K562 (cell line): ENCODE results near the gene ZMYND19.

Experiments used
- CEBPB ChIP-seq: fragments of 450-650 bp; IDR thresholded peaks from 2 replicates; pipeline ENCODE4 v1.6.1; 2016; ENCODE audit warnings: missing genetic modification characterization, missing compliant biosample characterization
- CTCF ChIP-seq, 3 experiments: IDR thresholded peaks in 2 of 3; conservative IDR thresholded peaks in 1 of 3; 2 replicates each; pipeline ENCODE4 v1.5.1; 2011 to 2012; ENCODE audit warnings: low read length in 3 of 3, mild to moderate bottlenecking in 3 of 3, control low read depth in 2 of 3, improper control_type of control experiment in 1 of 3, inconsistent platforms in 1 of 3, low read depth in 1 of 3, mixed read lengths in 1 of 3, moderate library complexity in 1 of 3; ENCODE audit not compliant: insufficient read depth in 2 of 3
- EP300 ChIP-seq: IDR thresholded peaks from 2 replicates; pipeline ENCODE4 v1.6.1; 2012; ENCODE audit warnings: low read length, improper control_type of control experiment
- NFRKB ChIP-seq: fragments of 450-650 bp; IDR thresholded peaks from 2 replicates; pipeline ENCODE4 v1.6.1; 2016; ENCODE audit warnings: low read depth
- PCBP2 ChIP-seq: fragments of 200-400 bp; formaldehyde crosslinking; IDR thresholded peaks from 2 replicates; pipeline ENCODE4 v1.6.1; 2018; ENCODE audit warnings: low read length, low read depth, mild to moderate bottlenecking, moderate library complexity; ENCODE audit not compliant: poor library complexity, severe bottlenecking
- PML ChIP-seq: IDR thresholded peaks from 2 replicates; pipeline ENCODE4 v1.6.1; 2012; ENCODE audit warnings: low read length, inconsistent platforms
- SMARCC2 ChIP-seq: fragments of 450-650 bp; IDR thresholded peaks from 2 replicates; pipeline ENCODE4 v1.6.1; 2017; ENCODE audit warnings: antibody characterized with exemption, moderate library complexity, mild to moderate bottlenecking, low read depth
- TSC22D4 ChIP-seq: fragments of 450-650 bp; IDR thresholded peaks from 2 replicates; pipeline ENCODE4 v1.6.1; 2016; ENCODE audit warnings: missing genetic modification characterization, missing biosample characterization, control low read depth

DNA sequence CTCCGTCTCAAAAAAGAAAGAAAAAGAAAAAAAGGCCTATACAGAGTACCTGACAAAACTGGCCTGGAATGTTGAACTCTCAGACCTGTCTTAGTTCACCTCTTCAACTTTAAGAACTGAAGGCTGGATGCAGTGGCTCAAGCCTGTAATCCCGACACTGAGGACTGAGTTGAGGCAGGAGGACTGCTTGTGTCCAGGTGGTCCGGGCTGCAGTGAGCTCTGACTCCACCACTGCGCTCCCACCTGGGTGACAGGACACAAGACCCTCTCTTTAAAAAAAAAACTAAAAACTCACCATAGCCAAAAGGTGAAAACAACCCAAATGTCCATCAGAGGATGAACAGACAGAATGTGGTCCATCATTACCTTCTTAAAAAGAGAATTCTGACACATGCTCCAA lies 32.2 kb downstream of the ZMYND19 start:
- TF ChIP-seq PCBP2 (no peak), SMARCC2 (no peak), CTCF (IDR thresholded peaks at IDR 0.05 in 2 of 3, conservative IDR thresholded peaks at IDR 0.05 in 1 of 3; ENCODE audit: insufficient read depth in 2 of 3, low read depth in 1 of 3, low read length in 3 of 3) (no peak), NFRKB (no peak), TSC22D4 (tag) (no peak), EP300 (no peak), PML (no peak), CEBPB (tag) (no peak)
